DOHH2 (cell line): ENCODE results near the gene RHOBTB3.

Experiments used
- H3F3A ChIP-seq: fragments of 200-600 bp; sonication (generic), shearing (Covaris generic); 2 replicates; pipeline ENCODE4 v1.6.0; 2016; ENCODE audit warnings: antibody characterized with exemption, mild to moderate bottlenecking; ENCODE audit not compliant: control insufficient read depth, insufficient read depth
- H3K27ac ChIP-seq: fragments of 200-600 bp; sonication (generic); 2 replicates; pipeline ENCODE4 v1.5.1; 2014; ENCODE audit warnings: low read depth, mild to moderate bottlenecking, low read length, moderate library complexity
- H3K27me3 ChIP-seq: fragments of 200-600 bp; sonication (generic); 2 replicates; pipeline ENCODE4 v1.6.1; 2014; ENCODE audit warnings: mild to moderate bottlenecking, low read length, mixed read lengths; ENCODE audit not compliant: control insufficient read depth
- H3K36me3 ChIP-seq: fragments of 200-600 bp; sonication (generic); 2 replicates; pipeline ENCODE4 v1.6.1; 2014; ENCODE audit warnings: mild to moderate bottlenecking, low read length, moderate library complexity, mixed read lengths; ENCODE audit not compliant: control insufficient read depth
- H3K4me1 ChIP-seq: fragments of 200-600 bp; sonication (generic); 2 replicates; pipeline ENCODE4 v1.6.1; 2014; ENCODE audit warnings: mild to moderate bottlenecking, low read length, mixed read lengths; ENCODE audit not compliant: control insufficient read depth
- H3K4me2 ChIP-seq: fragments of 200-600 bp; sonication (generic); 2 replicates; pipeline ENCODE4 v1.6.0; 2014; ENCODE audit warnings: mild to moderate bottlenecking, low read length, moderate library complexity
- H3K4me3 ChIP-seq: fragments of 200-600 bp; sonication (generic); 2 replicates; pipeline ENCODE4 v1.5.1; 2014; ENCODE audit warnings: mild to moderate bottlenecking, low read length, mixed read lengths
- H3K79me2 ChIP-seq: fragments of 200-600 bp; sonication (generic); 2 replicates; pipeline ENCODE4 v1.6.1; 2014; ENCODE audit warnings: mild to moderate bottlenecking, low read length, mixed read lengths; ENCODE audit not compliant: control insufficient read depth
- H3K9me2 ChIP-seq: fragments of 200-600 bp; sonication (generic); replicated peaks from 2 replicates; pipeline ENCODE4 v1.6.1; 2014; ENCODE audit warnings: mild to moderate bottlenecking, low read length, mixed read lengths; ENCODE audit not compliant: control insufficient read depth
- H3K9me3 ChIP-seq: fragments of 200-600 bp; sonication (generic); 2 replicates; pipeline ENCODE4 v1.6.1; 2014; ENCODE audit warnings: antibody characterized with exemption, low read length, mixed read lengths; ENCODE audit not compliant: control insufficient read depth, insufficient read depth
- H4K20me1 ChIP-seq: fragments of 200-600 bp; sonication (generic); 2 replicates; pipeline ENCODE4 v1.6.0; 2014; ENCODE audit warnings: low read depth, mild to moderate bottlenecking, antibody characterized with exemption, low read length, moderate library complexity; ENCODE audit not compliant: control insufficient read depth, insufficient read depth
- EZH2phosphoT487 ChIP-seq: fragments of 200-600 bp; sonication (generic); IDR thresholded peaks from 2 replicates; pipeline ENCODE4 v1.6.1; 2017; ENCODE audit warnings: borderline replicate concordance, mild to moderate bottlenecking, antibody characterized with exemption, low read length, moderate library complexity, mixed read lengths
- TF ChIP-seq, protein P1 (sequence below): fragments of 200-600 bp; sonication (generic); IDR thresholded peaks from one replicate; pipeline ENCODE4 v1.5.1; 2014; ENCODE audit warnings: antibody characterized with exemption, mild to moderate bottlenecking, low read depth, low read length; ENCODE audit not compliant: poor library complexity, severe bottlenecking

Gene RHOBTB3, protein sequence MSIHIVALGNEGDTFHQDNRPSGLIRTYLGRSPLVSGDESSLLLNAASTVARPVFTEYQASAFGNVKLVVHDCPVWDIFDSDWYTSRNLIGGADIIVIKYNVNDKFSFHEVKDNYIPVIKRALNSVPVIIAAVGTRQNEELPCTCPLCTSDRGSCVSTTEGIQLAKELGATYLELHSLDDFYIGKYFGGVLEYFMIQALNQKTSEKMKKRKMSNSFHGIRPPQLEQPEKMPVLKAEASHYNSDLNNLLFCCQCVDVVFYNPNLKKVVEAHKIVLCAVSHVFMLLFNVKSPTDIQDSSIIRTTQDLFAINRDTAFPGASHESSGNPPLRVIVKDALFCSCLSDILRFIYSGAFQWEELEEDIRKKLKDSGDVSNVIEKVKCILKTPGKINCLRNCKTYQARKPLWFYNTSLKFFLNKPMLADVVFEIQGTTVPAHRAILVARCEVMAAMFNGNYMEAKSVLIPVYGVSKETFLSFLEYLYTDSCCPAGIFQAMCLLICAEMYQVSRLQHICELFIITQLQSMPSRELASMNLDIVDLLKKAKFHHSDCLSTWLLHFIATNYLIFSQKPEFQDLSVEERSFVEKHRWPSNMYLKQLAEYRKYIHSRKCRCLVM

DNA sequence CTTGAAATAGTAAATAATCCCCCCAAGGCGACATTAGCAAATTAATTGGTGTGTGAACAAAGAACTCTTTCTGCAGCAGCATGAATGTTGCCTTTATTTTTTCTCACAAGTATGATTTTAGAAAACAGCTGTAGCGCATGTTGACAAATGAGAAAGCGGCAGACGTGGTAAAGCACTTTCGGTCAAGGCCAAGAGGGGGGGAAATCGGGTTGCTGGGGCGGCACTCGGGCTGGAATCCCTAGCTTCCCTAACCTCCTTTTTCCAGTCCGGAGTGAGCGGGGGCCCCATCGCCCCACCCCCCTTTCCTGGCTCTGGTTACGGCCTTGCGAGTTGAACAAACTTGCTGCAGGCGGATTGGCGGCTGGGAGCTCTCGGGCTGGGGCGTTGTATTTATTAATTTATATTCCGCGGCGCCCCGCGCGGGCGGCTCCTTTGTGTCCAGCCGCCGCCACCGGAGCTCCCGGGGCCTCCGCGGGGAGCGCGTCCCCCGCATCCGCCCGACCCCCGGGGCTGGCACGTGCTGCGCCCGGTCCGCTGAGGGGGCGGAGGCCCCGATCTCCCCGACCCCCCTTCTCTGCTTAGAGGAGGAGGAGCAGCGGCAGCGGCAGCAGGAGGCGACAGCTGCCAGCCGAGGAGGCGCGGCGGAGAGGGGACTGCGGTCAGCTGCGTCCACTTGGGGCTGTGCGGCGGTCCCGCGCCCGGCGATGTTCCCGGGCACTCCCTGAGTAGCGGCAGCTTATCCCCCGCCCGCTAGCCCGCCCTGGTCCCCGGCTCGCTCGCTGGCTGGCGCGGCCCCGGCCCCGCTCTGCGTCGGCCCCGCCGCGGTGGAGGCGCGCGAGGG lies at the start of gene RHOBTB3:
Gene RHOBTB3 (plus strand): TSS at position 607 of the 841 bp plus-strand sequence. CDS start 347 bp downstream, outside the sequence.
- peaks cover 6% of the 10 kb centered on the region; the same call in 1 of the 2 replicates for H3K4me1 ChIP-seq
- H4K20me1 ChIP-seq: no peaks in the 10 kb centered on the region
- no peaks in the 10 kb centered on the region for H3K9me3 ChIP-seq
- H3K4me3 ChIP-seq: peak within 1 kb of the TSS; percentile 59
- H3K27me3 ChIP-seq: peaks cover 80% of the 10 kb centered on the region
- H3K9me2 ChIP-seq: no peaks in the 10 kb centered on the region
- no peaks in the 10 kb centered on the region for H3K36me3 ChIP-seq
- H3K4me2 ChIP-seq: peak within 1 kb of the TSS; percentile 62
- no peak within 1 kb of the TSS for H3K27ac ChIP-seq
- no peaks in the 10 kb centered on the region for H3K79me2 ChIP-seq
- no peak for TF ChIP-seq EZH2phosphoT487
- TF ChIP-seq, protein P1, sequence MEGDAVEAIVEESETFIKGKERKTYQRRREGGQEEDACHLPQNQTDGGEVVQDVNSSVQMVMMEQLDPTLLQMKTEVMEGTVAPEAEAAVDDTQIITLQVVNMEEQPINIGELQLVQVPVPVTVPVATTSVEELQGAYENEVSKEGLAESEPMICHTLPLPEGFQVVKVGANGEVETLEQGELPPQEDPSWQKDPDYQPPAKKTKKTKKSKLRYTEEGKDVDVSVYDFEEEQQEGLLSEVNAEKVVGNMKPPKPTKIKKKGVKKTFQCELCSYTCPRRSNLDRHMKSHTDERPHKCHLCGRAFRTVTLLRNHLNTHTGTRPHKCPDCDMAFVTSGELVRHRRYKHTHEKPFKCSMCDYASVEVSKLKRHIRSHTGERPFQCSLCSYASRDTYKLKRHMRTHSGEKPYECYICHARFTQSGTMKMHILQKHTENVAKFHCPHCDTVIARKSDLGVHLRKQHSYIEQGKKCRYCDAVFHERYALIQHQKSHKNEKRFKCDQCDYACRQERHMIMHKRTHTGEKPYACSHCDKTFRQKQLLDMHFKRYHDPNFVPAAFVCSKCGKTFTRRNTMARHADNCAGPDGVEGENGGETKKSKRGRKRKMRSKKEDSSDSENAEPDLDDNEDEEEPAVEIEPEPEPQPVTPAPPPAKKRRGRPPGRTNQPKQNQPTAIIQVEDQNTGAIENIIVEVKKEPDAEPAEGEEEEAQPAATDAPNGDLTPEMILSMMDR: no peak
- H3F3A ChIP-seq: no peaks in the 10 kb centered on the region

DNA sequence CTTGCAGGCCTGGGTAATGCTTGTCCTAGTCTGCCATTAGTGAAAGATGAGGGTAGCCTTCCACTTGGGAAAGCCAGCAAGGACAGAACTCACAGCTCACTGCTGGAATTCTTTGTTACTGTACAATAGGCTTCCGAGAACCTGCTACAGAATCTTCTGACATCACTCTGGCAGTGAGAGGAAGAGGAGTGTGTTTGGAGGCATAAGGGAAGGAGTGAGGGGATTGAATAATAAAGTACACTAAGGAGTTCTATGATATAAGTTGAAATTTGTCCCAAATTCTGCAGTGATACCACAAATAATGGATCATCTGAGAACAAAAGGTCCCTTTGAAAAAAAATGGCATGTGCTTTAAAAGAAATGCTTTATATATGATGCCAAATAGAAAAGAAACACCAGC lies 48.2 kb upstream of the RHOBTB3 start, which contains the start of gene SPATA9:
Gene SPATA9 (minus strand): TSS at position 101 of the 400 bp plus-strand sequence. CDS start 137 bp downstream, outside the sequence.
- Histone ChIP-seq H3K4me2 (no peak within 1 kb of the TSS), H3K9me3 (no peaks in the 10 kb centered on the region), H3K4me1 (no peaks in the 10 kb centered on the region), H3K4me3 (no peak within 1 kb of the TSS), H3K36me3 (no peaks in the 10 kb centered on the region), H3F3A (no peaks in the 10 kb centered on the region), H4K20me1 (no peaks in the 10 kb centered on the region), H3K9me2 (no peaks in the 10 kb centered on the region), H3K79me2 (no peaks in the 10 kb centered on the region), H3K27me3 (peaks cover 5% of the 10 kb centered on the region), H3K27ac (no peak within 1 kb of the TSS)
- TF ChIP-seq, protein P1: no peak
- no peak for TF ChIP-seq EZH2phosphoT487

DNA sequence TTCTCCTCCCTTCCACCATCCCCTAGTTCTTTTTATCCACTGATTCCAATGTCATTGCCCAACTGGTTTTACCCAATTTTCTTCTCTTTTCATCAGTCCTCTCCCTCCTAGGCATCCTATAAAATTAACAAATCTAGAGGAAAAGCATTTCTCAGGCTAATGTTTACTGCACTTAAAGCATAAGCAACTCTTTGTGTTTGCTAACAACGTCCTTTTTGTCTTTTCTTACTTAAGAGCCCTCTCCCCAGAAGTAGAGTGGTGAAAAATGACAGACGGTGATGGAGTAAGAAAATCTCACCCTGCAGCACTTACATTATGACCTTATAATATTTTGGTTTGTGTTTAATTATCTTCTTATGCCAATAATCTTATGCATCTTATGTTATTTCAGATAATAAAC lies 46.8 kb upstream of the RHOBTB3 start:
- Histone ChIP-seq H3K9me2 (no peaks in the 10 kb centered on the region), H3K9me3 (no peaks in the 10 kb centered on the region), H3K4me1 (no peaks in the 10 kb centered on the region), H3K4me3 (no peak overlapping the region), H3K27me3 (peaks cover 5% of the 10 kb centered on the region), H3F3A (no peaks in the 10 kb centered on the region), H3K27ac (no peak overlapping the region), H3K4me2 (no peak overlapping the region), H3K79me2 (no peaks in the 10 kb centered on the region), H3K36me3 (no peaks in the 10 kb centered on the region), H4K20me1 (no peaks in the 10 kb centered on the region)
- no peak for TF ChIP-seq EZH2phosphoT487
- TF ChIP-seq, protein P1: no peak
